HFFc6 (cell line): ENCODE data around the gene C10orf90. TPM values are rescaled to one million over a fixed set of nuclear protein-coding genes. Genes with fewer than 3 reads are reported as not detected.

ENCODE experiments used
- DNase-seq: peaks from one replicate; pipeline ENCODE4 v3.0.0-alpha.2; 2018
- H3K27ac Mint-ChIP-seq: 2 replicates; pipeline ENCODE4 v1.8.0; 2020; ENCODE audit warnings: mild to moderate bottlenecking, mixed read lengths
- H3K27me3 Mint-ChIP-seq: 2 replicates; pipeline ENCODE4 v1.8.0; 2021; ENCODE audit warnings: mild to moderate bottlenecking, moderate library complexity, mixed read lengths; ENCODE audit not compliant: insufficient read depth
- H3K36me3 Mint-ChIP-seq: 2 replicates; pipeline ENCODE4 v1.8.0; 2021; ENCODE audit warnings: low read depth, mixed read lengths
- H3K4me1 Mint-ChIP-seq: 2 replicates; pipeline ENCODE4 v1.8.0; 2020; ENCODE audit warnings: low read depth, mixed read lengths
- H3K4me3 Mint-ChIP-seq: 2 replicates; pipeline ENCODE4 v1.8.0; 2020; ENCODE audit warnings: mild to moderate bottlenecking, moderate library complexity, mixed read lengths
- H3K9me3 Mint-ChIP-seq: 2 replicates; pipeline ENCODE4 v1.8.0; 2020; ENCODE audit warnings: mild to moderate bottlenecking, mixed read lengths
- total RNA-seq, 6 experiments: library from RNA; stranded (reverse); fragmentation: NEBNext Ultra II Directional; extraction: Animal tissue kit (Norgen Biotek cat#: 25700); gene quantifications; 2 replicates in 1 of 6; 3 replicates in 5 of 6; pipeline ENCODE4 v1.2.3, GENCODE V29; 2021
- TF ChIP-seq, protein P1 (sequence below): fragments of 200-600 bp; sonication (generic); IDR thresholded peaks from 2 replicates; pipeline ENCODE4 v1.5.0; 2021; ENCODE audit warnings: antibody characterized with exemption, mild to moderate bottlenecking

Gene C10orf90
- total RNA-seq, 6 experiments from 2014 or later: not detected

DNA sequence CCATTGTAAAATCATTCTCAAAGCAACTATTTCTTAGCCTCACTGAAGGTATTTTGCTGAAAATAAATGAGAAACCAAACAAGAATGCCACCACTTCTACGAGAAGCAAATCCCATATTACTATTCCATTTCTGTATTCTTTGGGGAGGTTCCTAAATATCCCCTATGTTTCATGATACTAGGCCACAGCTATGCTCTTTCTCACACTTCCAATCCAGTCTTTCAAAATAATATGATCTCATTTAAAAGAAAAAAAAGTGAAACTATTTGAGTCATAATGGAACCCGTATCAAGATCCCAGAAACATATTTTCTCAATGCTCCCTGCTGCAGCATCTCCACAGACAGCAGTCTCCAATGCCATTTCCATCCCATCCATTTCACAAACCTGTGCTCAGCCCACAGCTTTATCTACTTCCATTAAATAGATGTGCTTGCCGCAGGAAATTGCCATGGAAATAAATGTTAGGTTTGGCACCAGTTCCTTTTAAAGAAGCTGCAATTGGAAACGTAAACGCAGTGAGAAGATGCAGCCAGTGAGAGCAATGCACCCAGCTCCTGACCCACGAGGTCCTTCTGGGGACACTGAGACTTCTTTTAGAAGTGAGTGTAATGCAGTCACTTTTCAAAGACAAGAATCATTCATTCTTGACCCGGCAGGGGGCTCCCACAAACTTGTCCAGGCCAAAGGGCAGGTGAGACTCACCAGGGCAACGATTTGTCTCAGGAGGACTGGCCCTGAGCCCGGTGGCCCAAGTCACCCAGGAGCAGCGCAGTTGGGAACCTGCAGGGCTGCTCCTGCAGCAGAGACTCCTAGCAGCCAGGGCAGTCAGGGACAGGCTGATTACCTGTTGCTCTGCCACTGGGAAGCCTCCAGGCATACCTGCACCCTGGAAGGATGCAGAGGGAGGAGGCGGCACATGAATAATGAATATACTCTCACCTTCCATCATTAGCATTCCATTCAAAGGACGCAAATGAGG is 99.6 kb downstream of the C10orf90 start:
- peak overlapping the region; percentile 2; the same call in 1 of the 2 replicates for H3K27ac Mint-ChIP-seq

DNA sequence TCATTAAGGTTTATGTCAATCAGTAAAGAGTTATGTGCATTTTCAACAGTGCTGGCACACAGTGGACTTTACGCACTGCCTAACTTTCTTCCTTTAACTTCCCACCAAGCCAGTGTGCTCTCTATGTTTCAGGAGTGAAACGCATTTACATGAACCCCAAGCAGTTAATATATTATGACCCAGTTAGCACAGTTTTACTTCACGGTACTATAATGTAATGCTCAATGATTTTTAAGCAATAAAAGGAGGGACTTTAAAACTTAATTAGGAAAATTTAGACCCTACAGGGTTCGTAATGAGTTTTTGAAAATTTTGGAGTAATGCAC is 100.3 kb downstream of the C10orf90 start:
- Mint-ChIP-seq H3K4me3 (peak overlapping the region; percentile 73), H3K27me3 (peaks cover 14% of the 10 kb centered on the region), H3K27ac (peak overlapping the region; percentile 71; the same call in 1 of the 2 replicates), H3K36me3 (no peaks in the 10 kb centered on the region), H3K4me1 (peaks cover 37% of the 10 kb centered on the region), H3K9me3 (peaks cover 4% of the 10 kb centered on the region)
- DNase-seq: no peak
- TF ChIP-seq, protein P1, sequence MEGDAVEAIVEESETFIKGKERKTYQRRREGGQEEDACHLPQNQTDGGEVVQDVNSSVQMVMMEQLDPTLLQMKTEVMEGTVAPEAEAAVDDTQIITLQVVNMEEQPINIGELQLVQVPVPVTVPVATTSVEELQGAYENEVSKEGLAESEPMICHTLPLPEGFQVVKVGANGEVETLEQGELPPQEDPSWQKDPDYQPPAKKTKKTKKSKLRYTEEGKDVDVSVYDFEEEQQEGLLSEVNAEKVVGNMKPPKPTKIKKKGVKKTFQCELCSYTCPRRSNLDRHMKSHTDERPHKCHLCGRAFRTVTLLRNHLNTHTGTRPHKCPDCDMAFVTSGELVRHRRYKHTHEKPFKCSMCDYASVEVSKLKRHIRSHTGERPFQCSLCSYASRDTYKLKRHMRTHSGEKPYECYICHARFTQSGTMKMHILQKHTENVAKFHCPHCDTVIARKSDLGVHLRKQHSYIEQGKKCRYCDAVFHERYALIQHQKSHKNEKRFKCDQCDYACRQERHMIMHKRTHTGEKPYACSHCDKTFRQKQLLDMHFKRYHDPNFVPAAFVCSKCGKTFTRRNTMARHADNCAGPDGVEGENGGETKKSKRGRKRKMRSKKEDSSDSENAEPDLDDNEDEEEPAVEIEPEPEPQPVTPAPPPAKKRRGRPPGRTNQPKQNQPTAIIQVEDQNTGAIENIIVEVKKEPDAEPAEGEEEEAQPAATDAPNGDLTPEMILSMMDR: no peak

More for the DNA sequence above, 99.6 kb downstream of the C10orf90 start:
- H3K9me3 Mint-ChIP-seq: peaks cover 4% of the 10 kb centered on the region
- peaks cover 8% of the 10 kb centered on the region for H3K27me3 Mint-ChIP-seq
- peak overlapping the region; percentile 73; the same call in 1 of the 2 replicates for H3K4me3 Mint-ChIP-seq
- H3K36me3 Mint-ChIP-seq: no peaks in the 10 kb centered on the region
- H3K4me1 Mint-ChIP-seq: peaks cover 37% of the 10 kb centered on the region
- TF ChIP-seq, protein P1: peak; percentile 39
- DNase-seq: no peak

DNA sequence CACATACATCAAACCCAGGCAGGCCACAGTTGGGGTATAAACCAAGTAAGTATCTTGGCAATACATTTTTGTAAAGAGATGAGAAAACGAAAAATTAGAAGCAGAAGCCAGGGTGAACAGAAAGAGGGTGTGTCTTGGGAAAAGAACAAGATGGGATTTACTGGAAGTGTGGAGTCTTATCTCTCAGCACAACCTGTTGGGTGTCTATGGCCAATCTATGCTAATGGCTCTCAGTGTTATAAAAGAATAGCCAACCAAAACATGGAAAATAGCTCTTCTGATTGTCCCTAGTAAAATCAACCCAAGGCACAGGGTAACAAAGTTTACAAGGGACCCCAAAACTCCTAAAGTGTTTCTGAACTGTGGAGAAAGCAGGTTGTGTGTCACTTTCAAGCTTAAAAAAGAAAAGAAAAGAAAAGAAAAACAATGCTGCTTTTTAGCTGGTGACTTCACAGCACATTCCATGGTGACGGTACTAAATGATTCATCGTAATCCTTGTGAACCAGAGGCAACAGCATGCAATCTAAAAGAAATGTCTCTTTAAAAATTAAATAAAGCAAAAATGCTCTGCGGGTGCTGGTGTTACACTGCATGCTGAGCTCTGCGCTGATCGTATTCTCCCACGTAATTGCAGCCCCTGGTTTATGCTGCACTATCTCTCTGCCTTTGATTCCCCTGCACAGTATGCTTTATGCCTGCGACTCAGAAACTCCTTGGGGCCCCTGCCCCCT is 100.8 kb downstream of the C10orf90 start:
- H3K9me3 Mint-ChIP-seq: peaks cover 4% of the 10 kb centered on the region
- H3K36me3 Mint-ChIP-seq: no peaks in the 10 kb centered on the region
- H3K4me1 Mint-ChIP-seq: peaks cover 37% of the 10 kb centered on the region
- H3K27ac Mint-ChIP-seq: peak overlapping the region; percentile 71
- peaks cover 14% of the 10 kb centered on the region for H3K27me3 Mint-ChIP-seq
- peak overlapping the region; percentile 73 for H3K4me3 Mint-ChIP-seq
- TF ChIP-seq, protein P1: no peak
- peak; percentile 76 for DNase-seq

DNA sequence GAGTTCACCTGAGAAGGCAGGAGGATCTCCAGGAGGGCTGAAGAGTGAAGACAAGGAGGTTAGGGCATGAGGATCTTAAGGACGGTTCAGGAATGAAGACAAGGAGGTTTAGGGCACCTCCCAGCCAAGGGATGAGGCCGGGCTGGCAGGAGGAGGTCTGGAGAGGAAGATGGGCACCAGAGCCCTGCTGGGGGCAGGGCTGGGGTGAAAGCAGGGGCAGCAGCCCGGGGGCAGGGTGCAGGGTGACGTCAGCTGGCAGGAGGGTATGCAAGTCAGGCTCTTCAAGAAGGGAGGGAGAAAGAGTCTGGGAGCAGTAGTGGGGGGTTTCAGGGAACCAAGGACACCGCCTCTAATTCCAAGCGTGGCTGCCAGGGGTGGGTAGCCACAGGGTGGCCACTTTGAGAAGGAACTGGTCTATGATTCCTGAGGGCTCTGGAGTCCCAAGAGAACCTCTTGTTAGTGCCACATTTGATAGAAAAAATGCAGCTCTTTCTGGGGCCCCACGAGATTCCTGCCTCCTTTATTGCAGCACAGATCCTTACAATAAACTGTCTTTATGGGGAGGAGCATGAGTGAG is 101.6 kb downstream of the C10orf90 start:
- H3K27ac Mint-ChIP-seq: peak overlapping the region; percentile 71
- TF ChIP-seq, protein P1: no peak
- H3K9me3 Mint-ChIP-seq: peaks cover 4% of the 10 kb centered on the region
- H3K4me3 Mint-ChIP-seq: peak overlapping the region; percentile 73; the same call in 1 of the 2 replicates
- H3K4me1 Mint-ChIP-seq: peaks cover 37% of the 10 kb centered on the region
- H3K36me3 Mint-ChIP-seq: no peaks in the 10 kb centered on the region
- DNase-seq: no peak
- H3K27me3 Mint-ChIP-seq: peaks cover 14% of the 10 kb centered on the region

DNA sequence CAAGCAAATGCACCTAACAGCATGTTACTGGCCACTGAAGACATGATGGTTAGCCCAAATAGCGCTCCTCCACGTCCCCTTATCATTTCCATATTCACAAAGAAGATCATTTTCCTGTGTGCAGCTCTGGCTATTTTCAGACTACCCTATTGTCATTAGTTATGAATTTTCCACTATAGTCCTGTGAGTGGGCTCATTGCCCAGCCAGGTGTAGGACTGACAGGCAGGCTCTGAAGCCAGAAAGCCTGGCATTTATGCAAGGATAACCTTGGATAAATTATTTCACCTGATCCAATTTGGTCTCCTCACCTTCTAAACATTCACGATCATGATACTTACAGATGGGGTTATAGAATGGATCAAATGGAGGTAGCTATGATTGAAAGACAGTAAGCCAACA is 104.6 kb downstream of the C10orf90 start:
- TF ChIP-seq, protein P1: no peak
- Mint-ChIP-seq H3K27me3 (peaks cover 13% of the 10 kb centered on the region), H3K4me3 (no peak overlapping the region), H3K9me3 (peaks cover 4% of the 10 kb centered on the region), H3K4me1 (peaks cover 38% of the 10 kb centered on the region), H3K27ac (no peak overlapping the region), H3K36me3 (no peaks in the 10 kb centered on the region)
- no peak for DNase-seq
